HG02938 (cell line): Measurements from ENCODE around the gene LIPJ.

Experiments
- ATAC-seq: cut with Tn5 transposase; IDR thresholded peaks from one replicate; pipeline ENCODE4 v1.9.1; 2021; ENCODE audit warnings: mild to moderate bottlenecking, moderate library complexity; ENCODE audit not compliant: unreplicated experiment

Gene LIPJ

DNA sequence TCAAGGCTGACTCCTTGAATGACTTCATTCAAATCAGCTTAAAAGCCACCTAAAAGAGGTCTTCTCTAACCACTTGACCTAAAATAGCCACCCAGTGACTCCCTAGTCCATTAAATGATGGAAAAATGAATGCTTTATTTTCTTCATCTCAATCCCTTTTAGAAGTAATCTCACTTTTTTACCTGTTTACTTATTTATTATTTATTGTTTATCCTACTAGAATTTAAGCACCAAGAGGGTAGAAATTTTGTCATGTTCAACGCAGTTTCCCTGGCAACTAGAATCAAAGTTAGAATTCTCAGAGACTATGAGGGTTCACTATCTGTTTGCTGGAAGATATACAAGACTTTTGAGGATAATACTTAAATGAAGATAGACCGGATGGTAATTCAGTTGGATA is at the start of gene LIPJ:
Gene LIPJ, plus strand, starts transcription at position 301 of the 400 bp plus-strand sequence. CDS start 3,926 bp downstream, outside the sequence.
- ATAC-seq, result no peak

DNA sequence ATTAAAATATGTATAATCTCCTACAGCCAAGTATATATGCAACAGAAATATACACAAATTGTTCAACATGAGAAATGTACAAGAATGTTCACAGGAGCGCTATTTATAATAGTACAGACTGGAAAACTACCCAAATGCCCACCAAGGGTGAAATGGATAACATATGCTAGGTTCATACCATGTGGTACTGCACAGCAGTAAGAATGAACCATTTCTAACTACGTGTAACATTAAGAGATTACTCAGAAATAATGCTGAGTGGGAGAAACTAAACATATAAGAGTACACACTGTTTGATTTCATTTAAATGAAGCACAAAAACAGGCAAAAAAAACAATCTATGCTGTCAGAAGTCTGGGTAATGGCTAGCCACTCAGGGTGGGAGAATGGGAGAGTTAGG is 49.2 kb upstream of the LIPJ start:
- ATAC-seq, result no peak

DNA sequence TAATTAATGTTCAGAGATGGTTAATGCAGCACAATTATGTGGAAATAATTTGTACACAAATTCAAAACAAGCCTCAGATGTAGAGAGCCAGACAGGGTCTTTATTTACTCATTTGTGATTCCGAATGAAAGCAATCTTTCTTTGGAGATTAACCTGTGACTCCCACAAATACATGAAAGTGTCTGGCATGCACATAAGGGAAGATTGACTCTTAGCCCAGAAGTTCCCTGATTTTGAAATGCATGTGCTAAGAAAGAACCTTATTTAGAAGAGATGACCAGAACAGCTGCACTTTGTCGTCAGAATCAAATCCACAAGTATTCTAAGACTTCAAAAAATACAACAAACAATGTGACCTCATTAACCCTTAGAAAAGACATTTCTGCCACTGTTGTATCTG is 48.5 kb upstream of the LIPJ start:
- no peak for ATAC-seq

DNA sequence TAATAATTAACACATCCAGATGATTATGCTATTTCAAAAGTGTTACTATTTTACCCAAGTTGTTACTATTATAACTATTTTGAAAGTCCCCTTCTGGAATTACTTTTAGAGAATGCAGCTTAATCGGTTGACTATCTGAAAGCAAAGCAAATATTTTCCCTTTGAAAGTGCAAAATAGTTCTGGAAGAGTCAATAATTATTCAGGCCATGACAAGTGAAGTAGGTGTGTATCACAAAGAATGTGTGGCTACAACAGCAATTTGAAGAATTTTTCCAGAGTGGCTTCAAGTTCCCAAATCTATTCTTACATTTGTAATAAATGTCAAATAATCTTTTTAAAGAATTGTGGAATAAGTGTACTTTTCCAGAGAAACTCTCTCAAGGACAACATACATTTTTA is 46.2 kb upstream of the LIPJ start:
- no peak for ATAC-seq

- ATAC-seq, result no peak
These were observed 45.4 kb upstream of the LIPJ start for GRCh38 chr10:88541116-88541626.

GRCh38 chr10:88542522-88542921 is 44.0 kb upstream of the LIPJ start:
- ATAC-seq, result no peak

GRCh38 chr10:88544140-88544870 is 42.3 kb upstream of the LIPJ start:
- no peak for ATAC-seq

- ATAC-seq, result no peak
These were observed 41.2 kb upstream of the LIPJ start for GRCh38 chr10:88545359-88545758.

- no peak for ATAC-seq
These were observed 40.1 kb upstream of the LIPJ start for GRCh38 chr10:88546497-88546896.

DNA sequence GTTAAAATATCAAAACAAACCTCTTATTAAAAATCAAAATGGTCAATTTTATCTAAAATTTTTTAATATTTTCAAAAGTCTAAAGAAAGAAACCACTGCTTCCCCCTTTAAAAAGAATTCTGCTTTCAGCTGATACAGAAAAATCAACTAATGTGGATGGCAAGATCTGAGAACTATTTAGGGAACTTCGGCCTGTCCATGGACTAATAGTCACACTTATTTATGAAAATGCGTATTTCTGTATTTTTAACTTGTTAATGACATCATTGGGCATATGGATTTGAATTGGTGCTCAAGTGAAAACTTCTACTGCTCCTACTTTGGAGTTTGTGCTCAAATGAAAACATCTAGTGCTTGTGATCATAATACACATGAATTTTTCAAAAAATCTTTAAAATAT is 35.3 kb upstream of the LIPJ start:
- ATAC-seq, result no peak

- ATAC-seq, result no peak
These were observed 33.3 kb upstream of the LIPJ start for GRCh38 chr10:88553116-88553752.

GRCh38 chr10:88555190-88555908 is 31.2 kb upstream of the LIPJ start:
- ATAC-seq, result no peak

DNA sequence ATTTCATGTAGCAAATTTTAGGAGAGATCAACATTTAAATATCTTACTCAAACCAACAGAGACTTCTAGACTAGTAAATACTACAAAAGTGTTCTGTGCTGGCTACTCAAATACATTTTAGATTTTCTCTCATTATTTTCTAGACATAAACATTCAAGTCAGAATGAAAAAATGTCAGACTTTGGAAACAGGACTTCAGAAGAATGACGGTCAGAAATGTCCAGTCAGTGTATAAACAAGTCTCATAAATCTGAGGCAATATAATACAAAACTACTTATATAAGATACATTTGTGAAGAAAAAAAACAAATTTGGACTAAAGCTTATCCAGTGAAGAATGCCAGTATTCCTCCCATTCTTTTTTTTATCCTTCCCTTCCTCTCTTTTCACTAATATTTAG is 29.3 kb upstream of the LIPJ start:
- no peak for ATAC-seq

- ATAC-seq, result no peak
These were observed 28.9 kb upstream of the LIPJ start for GRCh38 chr10:88557658-88558057.

GRCh38 chr10:88562152-88562551 is 24.4 kb upstream of the LIPJ start:
- no peak for ATAC-seq

- no peak for ATAC-seq
These were observed 21.5 kb upstream of the LIPJ start for GRCh38 chr10:88565072-88565471.

DNA sequence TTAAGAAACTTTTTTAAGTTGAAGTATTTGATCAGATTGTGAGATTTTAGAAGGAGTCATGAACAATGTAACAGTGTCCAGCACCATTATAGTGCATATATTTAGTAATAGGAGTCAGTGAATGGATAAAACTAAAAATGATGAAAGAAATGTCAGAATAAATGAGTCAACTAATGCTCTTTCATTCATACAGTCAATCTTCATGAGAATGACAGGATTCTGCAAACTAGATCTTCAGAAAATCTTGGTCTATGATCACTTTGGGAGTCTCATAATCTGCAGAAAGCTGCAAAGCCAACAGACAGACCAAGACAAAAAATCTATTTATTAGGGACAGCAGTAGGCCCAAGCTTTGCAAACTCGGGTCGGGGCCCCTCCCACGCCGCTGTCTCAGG is 4.2 kb upstream of the LIPJ start:
- ATAC-seq, result peak; percentile 6

DNA sequence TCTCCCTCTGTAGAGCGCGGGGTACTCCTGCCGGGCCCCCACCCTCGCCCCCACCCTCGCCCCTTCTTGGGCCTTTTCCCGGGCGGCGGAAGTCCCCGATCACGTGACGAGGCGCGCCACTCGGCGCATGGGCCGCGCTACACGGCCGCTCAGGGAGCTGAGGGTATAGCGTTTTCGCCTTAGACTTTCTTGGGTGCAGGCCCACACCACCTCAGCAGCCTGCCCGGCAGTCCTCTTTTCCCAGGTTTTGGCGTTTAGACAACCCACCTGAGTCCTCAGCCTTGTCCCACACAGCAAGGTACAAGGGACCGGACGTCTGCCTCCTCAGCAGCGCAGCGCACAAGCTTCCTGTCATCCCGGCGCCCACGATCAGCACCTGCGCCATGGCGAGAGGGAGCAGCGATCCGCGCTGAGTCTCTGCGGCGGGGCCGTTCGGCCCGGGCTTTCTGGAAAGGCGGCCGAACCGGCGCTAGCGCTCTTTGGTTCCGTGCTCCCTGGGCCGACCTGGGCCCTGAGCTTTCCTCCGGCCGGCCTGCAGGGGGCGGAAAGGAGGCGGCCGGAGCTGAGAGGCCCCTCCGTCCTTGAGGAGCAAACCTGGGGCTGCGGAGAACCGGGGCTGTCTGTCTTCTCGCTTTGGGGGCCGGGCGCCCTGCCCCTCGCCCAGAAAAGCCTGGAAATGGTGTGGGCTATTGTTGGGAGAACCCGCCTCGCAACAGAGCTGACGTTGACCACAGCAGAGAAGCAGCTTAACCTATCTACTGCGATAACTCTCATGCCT is 3.6 kb upstream of the LIPJ start, which contains the start of gene RNLS:
Gene RNLS, minus strand, starts transcription at position 513 of the 778 bp plus-strand sequence.
- ATAC-seq, result peak; percentile 86

GRCh38 chr10:88583584-88583957 is 3.0 kb upstream of the LIPJ start:
- ATAC-seq, result no peak

DNA sequence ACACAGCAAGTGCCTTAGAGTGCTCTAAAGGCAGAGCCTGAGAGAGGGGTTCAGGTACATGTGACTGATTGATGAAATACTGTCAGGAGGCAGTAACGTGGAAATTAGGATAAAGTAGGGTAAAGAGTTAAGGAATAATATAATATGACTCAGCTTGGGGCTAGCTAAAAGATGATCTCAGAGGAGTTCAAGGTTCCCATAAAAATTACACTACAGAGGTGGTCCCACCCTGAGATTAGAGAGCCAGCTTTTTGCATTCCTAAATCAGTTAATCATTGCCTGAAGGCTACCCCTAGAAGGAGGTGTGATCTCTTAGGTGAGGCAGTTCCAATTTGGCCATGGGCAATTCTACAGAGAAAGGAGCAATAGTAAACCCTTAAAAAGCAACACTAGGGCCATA is 5.8 kb downstream of the LIPJ start:
- ATAC-seq, result no peak

- ATAC-seq, result no peak
These were observed 6.3 kb downstream of the LIPJ start for GRCh38 chr10:88592906-88593305.
